HG02571 (cell line): ENCODE data around the gene ITGA8.

ENCODE experiments used
- ATAC-seq: cut with Tn5 transposase; IDR thresholded peaks from one replicate; pipeline ENCODE4 v1.9.1; 2021; ENCODE audit warnings: mild to moderate bottlenecking, moderate library complexity; ENCODE audit not compliant: unreplicated experiment

Gene ITGA8

GRCh38 chr10:15737656-15738055 is 17.9 kb upstream of the ITGA8 start:
- ATAC-seq: no peak

- ATAC-seq: no peak
These were observed 16.0 kb upstream of the ITGA8 start for GRCh38 chr10:15735763-15736162.

- ATAC-seq: no peak
These were observed 10.6 kb upstream of the ITGA8 start for GRCh38 chr10:15730341-15730740.

- ATAC-seq: no peak
These were observed 10.2 kb upstream of the ITGA8 start for GRCh38 chr10:15729890-15730289.

- no peak for ATAC-seq
These were observed 6.3 kb upstream of the ITGA8 start for GRCh38 chr10:15726042-15726441.

- ATAC-seq: no peak
These were observed 5.9 kb upstream of the ITGA8 start for GRCh38 chr10:15725603-15726002.

GRCh38 chr10:15724683-15725082 is 5.0 kb upstream of the ITGA8 start:
- ATAC-seq: no peak

- no peak for ATAC-seq
These were observed 4.1 kb upstream of the ITGA8 start for GRCh38 chr10:15723803-15724202.

GRCh38 chr10:15720635-15721287 is 1.0 kb upstream of the ITGA8 start:
- ATAC-seq: no peak

GRCh38 chr10:15719049-15719898 is 448 bp downstream of the ITGA8 start:
- no peak for ATAC-seq

- no peak for ATAC-seq
These were observed 1.1 kb downstream of the ITGA8 start for GRCh38 chr10:15718694-15719048.

GRCh38 chr10:15715619-15716227 is 4.0 kb downstream of the ITGA8 start:
- no peak for ATAC-seq

- no peak for ATAC-seq
These were observed 4.9 kb downstream of the ITGA8 start for GRCh38 chr10:15714847-15715246.

GRCh38 chr10:15712883-15713282 is 6.8 kb downstream of the ITGA8 start:
- ATAC-seq: no peak

- ATAC-seq: no peak
These were observed 9.3 kb downstream of the ITGA8 start for GRCh38 chr10:15710455-15710854.

- no peak for ATAC-seq
These were observed 14.4 kb downstream of the ITGA8 start for GRCh38 chr10:15705298-15705697.

- no peak for ATAC-seq
These were observed 15.1 kb downstream of the ITGA8 start for GRCh38 chr10:15704581-15704968.

GRCh38 chr10:15703944-15704580 is 15.7 kb downstream of the ITGA8 start:
- no peak for ATAC-seq

GRCh38 chr10:15703151-15703880 is 16.4 kb downstream of the ITGA8 start:
- no peak for ATAC-seq

GRCh38 chr10:15700078-15700674 is 19.5 kb downstream of the ITGA8 start:
- ATAC-seq: no peak

- ATAC-seq: no peak
These were observed 23.9 kb downstream of the ITGA8 start for GRCh38 chr10:15695852-15696251.
